Measurements from ENCODE around the gene SSR4.
"Not testable (repeated sequence)": the region's sequence is repeated elsewhere in the genome, so short reads cannot be mapped to it uniquely, and the experiment has no call there.

The SSR4 gene

GRCh38 chrX:153794018-153794896 lies at the start of gene SSR4, which contains the start of gene IDH3G:
Gene SSR4, plus strand, starts transcription at chrX:153794668. Its CDS starts 20 bp downstream, at chrX:153794688.
Gene IDH3G, minus strand, starts transcription at chrX:153794375. Its CDS starts 49 bp downstream, at chrX:153794326.
- DNase-seq (ENCODE audit: low read depth in 2 of 3, low spot score in 1 of 3), result peak; percentile 80 to 88 (median 87)

DNA sequence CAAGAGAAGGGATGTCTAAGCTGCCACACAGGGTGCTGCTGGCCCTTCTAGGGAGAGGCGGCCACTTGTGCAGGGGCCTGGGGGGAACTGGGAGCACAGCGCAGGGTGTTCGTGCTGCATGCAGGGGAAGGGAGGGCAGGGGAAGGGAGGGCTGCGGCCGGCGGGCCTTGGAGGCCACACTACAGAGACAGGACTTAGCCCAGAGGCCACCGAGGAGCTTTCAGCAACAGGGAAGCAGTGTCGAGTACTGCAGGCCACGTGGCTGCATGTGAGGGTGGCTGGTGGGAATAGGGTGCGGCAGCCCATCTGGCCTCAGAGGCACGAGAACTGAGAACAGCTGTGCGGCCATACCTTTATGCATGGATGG lies 49.4 kb upstream of the SSR4 start:
- DNase-seq (ENCODE audit: low read depth in 2 of 3, low spot score in 1 of 3), result not testable (repeated sequence)

DNA sequence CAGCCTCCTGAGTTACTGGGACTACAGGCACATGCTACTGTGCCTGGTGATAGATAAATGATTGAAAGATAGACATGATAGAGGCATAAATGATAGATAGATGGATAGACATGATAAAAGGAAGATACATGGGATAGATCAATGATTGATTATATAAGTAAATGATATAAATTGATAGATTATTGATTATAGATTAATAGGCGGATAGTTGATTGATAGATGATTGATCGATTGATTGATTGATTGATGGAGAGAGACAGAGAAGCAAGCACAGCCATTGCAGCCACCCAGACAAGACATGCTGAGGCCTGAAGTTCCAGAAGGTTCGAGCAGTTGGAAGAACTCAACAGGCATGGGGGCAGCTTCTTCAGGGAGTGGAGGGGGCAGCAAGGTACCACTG lies 48.1 kb upstream of the SSR4 start:
- DNase-seq (ENCODE audit: low read depth in 2 of 3, low spot score in 1 of 3), result no peak

DNA sequence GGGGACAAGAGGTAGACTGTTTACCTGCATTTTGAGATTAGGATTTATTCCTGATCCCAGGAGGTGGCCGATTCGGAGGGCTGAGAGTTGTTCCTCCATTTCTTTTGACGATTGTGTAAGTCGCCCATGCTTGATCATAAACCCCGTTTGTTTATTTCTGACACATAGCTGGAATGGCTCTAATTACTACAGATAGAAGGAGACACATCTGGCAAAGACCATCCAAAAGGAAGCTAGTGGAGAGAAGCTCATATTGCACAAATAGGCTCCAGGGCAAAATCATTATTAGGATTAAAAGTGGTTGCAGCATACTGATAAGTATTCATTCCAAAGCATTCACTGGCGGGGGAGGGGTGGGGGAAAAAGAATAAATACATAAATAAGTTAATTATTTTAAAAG lies 47.5 kb upstream of the SSR4 start:
- not testable (repeated sequence) for DNase-seq (ENCODE audit: low read depth in 2 of 3, low spot score in 1 of 3)

DNA sequence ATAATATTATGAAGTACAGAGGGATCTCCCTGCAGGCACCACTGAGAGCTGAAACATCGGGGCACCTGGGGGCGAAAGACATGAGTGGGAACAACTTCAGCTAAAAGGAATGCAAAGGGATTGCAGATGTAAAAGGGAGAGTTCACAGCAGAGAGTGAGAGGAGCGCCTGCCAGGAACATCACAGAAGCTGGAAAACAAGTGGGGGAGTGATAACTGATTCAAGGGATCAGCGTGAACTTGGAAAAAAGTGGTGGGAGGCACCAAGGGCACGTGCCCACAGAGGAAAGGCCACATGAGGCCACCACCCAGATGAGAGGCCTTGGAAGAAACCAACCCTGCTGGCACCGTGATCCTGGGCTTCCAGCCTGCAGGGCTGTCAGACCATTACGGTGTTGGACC lies 45.5 kb upstream of the SSR4 start:
- DNase-seq (ENCODE audit: low read depth in 2 of 3, low spot score in 1 of 3), result not testable (repeated sequence)

- no peak for DNase-seq (ENCODE audit: low read depth in 2 of 3, low spot score in 1 of 3)
These were observed 44.2 kb upstream of the SSR4 start for GRCh38 chrX:153750127-153750774.

DNA sequence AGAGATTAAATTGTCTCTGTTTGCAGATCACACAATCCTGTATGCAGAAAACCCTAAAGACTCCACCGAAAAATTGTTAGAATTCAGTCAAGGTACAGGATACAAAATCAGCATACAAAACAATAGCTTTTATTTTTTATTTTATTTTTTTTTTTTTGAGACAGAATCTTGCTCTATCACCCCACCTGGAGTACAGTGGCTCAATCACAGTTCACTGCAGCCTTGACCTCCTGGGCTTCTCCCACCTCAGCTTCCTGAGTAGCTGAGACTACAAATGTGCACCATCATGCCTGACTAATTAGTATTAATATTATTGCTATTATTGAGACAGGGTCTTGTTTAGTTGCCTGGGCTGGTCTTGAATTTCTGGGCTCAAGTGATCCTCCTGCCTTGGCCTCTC lies 39.3 kb upstream of the SSR4 start:
- no peak for DNase-seq (ENCODE audit: low read depth in 2 of 3, low spot score in 1 of 3)

- no peak for DNase-seq (ENCODE audit: low read depth in 2 of 3, low spot score in 1 of 3)
These were observed 32.6 kb upstream of the SSR4 start for GRCh38 chrX:153761863-153762262.

GRCh38 chrX:153762626-153763173 lies 31.8 kb upstream of the SSR4 start:
- no peak for DNase-seq (ENCODE audit: low read depth in 2 of 3, low spot score in 1 of 3)

- no peak for DNase-seq (ENCODE audit: low read depth in 2 of 3, low spot score in 1 of 3)
These were observed 31.1 kb upstream of the SSR4 start for GRCh38 chrX:153763298-153763932.

GRCh38 chrX:153763989-153764755 lies 30.3 kb upstream of the SSR4 start, which contains the start of gene PLXNB3:
Gene PLXNB3, plus strand, starts transcription at chrX:153764249. Its CDS starts 1,287 bp downstream, at chrX:153765536.
- peak; percentile 43 to 69 (median 55) for DNase-seq (ENCODE audit: low read depth in 2 of 3, low spot score in 1 of 3)

GRCh38 chrX:153764786-153765137 lies 29.7 kb upstream of the SSR4 start:
- no peak for DNase-seq (ENCODE audit: low read depth in 2 of 3, low spot score in 1 of 3)

DNA sequence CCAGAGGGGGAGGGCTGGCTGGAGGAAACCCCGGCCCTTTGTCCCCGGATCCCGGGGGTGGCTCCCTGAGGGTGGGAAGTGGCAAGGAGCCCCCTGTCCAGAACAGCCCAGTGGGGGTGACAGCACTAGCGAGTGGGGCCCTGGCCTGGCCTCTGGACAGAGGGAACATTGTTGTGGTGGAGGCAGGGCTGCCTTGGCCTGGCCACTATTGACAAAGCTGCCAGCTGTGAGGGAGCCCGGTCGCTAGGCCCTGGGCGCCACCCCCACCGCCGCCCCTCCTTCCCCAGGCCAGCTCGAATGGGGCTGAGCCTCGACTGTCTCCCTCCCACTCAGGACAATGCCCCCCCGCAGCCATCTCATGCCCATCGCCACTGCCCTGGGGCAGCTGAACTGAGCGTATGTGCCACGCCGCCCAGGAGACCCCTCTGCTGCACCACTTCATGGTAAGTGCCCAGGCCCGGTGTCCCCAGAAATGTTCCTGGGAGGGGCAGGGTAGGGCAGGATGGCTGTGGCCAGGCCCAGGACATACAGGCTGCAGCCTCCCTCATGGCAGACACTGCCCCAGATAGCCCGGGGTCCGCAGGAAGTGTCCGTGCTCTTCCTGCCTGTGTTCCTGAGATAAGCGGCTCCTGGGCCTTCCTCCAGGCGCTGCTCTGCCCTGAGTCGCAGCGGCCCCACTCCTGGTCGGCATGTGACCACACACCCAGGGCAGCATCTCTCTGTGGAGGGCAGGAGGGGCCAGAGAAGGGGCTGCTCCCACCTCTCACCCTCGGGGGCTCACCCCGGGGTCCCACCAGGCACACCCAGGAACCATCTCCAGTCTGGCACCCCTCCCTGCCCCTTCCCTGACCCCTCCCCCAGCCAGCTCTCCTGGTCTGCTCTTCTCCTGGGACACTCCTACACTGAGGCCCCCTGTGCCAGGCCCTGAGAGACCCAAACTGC lies 29.1 kb upstream of the SSR4 start:
- DNase-seq (ENCODE audit: low read depth in 2 of 3, low spot score in 1 of 3), result no peak

DNA sequence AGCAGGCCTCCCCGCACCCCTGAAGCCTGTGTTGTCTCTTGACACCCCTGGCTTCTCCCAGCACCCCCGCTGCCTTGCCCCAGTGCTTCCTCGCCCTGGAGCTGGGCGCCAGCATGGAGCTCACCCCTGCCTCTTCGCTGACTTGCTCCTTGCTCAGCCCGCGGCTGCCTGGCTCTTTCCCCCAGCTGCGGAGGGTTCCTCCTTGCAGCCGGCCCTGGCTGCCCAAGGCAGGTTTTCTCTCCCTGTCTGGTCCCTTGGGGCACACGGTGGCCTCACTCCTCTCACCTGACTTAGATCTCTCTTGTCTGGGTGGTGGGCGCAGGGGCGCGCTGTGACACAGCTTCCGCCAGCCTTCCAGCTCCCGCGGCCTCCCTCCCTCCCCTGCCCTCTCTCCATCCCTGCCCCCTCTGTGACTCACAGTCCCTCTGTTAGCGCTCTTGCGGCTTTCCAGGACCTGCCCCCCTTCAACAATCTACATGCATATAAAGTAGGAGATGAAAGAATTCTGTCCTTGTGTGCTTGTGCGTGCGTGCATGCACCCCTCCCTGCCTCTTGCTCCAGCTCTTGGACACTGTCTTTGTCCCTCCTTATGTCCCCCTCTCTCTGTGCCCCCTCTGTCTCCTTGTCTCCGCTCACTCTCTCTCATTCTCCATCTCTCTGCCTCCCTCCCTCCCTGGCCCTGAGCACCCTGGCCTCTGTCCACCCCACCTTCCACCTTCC lies 28.2 kb upstream of the SSR4 start:
- peak in 1 of 3 donors; percentile 16 for DNase-seq (ENCODE audit: low read depth in 2 of 3, low spot score in 1 of 3)

DNA sequence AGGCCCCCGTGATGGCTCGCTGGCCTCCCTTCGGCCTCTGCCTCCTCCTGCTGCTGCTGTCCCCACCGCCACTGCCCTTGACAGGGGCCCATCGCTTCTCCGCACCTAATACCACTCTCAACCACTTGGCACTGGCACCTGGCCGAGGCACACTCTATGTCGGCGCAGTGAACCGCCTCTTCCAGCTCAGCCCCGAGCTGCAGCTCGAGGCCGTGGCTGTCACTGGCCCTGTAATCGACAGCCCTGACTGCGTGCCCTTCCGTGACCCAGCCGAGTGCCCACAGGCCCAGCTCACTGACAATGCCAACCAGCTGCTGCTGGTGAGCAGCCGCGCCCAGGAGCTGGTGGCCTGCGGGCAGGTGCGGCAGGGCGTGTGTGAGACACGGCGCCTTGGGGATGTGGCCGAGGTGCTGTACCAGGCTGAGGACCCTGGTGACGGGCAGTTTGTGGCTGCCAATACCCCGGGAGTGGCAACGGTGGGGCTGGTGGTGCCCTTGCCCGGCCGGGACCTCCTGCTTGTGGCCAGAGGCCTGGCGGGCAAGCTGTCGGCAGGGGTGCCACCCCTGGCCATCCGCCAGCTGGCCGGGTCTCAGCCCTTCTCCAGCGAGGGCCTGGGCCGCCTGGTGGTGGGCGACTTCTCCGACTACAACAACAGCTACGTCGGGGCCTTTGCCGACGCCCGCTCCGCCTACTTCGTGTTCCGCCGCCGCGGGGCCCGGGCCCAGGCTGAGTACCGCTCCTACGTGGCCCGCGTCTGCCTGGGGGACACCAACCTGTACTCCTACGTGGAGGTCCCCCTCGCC lies 27.4 kb upstream of the SSR4 start:
- no peak for DNase-seq (ENCODE audit: low read depth in 2 of 3, low spot score in 1 of 3)

DNA sequence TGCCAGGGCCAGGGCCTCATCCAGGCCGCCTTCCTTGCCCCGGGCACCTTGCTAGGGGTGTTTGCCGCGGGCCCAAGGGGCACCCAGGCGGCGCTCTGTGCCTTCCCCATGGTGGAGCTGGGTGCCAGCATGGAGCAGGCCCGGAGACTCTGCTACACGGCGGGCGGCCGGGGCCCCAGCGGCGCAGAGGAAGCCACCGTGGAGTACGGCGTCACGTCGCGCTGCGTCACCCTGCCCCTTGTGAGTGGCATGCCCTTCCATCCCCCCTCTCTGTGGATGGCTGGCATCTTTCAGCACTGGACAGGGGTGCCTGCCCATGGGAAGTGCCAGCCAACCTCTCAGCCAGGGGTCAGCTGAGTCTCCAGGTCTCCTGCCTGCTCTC lies 26.8 kb upstream of the SSR4 start:
- DNase-seq (ENCODE audit: low read depth in 2 of 3, low spot score in 1 of 3), result no peak

DNA sequence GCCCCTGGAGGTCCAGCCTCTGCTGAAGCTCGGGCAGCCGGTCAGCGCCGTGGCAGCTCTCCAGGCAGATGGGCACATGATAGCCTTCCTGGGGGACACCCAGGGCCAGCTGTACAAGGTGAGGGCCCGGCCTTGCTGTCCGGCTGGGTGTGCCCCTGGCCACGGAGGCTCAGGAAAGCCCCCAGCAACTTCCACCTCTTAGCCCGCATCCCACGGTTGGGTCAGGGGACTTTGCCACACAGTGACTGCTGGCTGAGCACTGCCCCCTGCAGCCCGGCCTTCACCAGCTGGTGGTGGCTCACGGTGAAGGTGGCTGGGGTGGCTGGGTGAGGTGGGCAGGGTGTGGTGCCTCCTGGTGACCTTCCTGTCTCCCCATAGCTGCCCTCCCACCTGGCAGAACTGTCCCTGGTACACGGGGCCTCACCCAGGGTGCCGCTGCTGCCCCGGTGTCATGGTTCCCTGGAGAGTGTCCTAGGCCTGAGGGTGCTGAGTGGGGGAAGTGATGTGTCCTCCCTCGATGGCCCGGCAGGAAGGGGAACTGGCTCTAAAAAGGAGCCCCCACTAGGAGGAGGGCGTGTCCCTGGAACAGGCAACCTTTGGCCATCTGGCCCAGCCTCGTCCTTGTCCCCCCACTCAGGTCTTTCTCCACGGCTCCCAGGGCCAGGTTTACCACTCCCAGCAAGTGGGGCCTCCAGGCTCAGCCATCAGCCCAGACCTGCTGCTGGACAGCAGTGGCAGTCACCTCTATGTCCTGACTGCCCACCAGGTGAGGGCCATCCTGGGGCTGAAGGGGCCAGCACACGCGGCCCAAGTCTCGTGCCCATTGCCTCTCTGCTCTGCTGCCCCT lies 25.9 kb upstream of the SSR4 start:
- DNase-seq (ENCODE audit: low read depth in 2 of 3, low spot score in 1 of 3), result no peak
